GM21528 (cell line): ENCODE measurements around the gene STARD3NL.
"Not testable (repeated sequence)": the region's sequence is repeated elsewhere in the genome, so short reads cannot be mapped to it uniquely, and the experiment has no call there.

Experiments
- ATAC-seq: cut with Tn5 transposase; IDR thresholded peaks from one replicate; pipeline ENCODE4 v1.9.1; 2021; ENCODE audit warnings: mild to moderate bottlenecking, moderate library complexity; ENCODE audit not compliant: unreplicated experiment, low FRiP score

STARD3NL gene

DNA sequence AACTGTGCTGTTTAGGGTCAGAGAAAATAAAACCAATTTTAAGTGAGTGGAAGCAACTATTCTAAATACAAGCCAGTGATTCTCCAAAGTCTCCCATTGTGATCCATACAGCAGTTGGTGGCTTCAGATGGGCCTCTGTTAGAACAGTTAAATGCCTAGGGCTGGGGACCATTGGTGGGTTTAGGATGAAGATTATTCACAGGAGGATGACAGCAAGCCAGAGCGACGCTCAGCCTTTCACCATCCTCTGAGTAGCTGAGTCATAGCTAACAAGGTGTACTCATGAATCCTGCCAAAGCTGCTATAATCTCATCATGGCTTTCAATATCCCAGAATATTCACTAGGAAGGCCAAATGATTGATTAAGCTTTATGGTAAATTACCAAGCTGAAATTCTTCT lies 39.6 kb downstream of the STARD3NL start:
- ATAC-seq, result no peak

DNA sequence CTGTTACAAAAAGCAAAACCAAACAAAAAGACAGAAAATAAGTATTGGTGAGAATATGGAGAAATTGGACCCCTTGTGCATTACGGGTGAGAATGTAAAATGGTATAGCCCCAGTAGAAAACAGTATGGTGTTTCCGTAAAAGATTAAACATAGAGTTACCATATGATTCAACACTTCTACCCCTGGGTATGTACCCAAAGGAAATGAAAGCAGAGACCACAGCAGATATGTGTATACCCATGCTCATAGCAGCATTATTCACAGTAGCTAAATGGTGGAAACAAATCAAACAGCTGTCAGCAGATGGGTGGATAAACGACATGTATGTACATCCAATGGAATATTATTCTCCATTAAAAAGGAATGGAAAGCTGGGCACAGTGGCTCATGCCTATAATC lies 42.4 kb downstream of the STARD3NL start:
- no peak for ATAC-seq

GRCh38 chr7:38222481-38223096 lies 44.5 kb downstream of the STARD3NL start:
- ATAC-seq, result no peak

DNA sequence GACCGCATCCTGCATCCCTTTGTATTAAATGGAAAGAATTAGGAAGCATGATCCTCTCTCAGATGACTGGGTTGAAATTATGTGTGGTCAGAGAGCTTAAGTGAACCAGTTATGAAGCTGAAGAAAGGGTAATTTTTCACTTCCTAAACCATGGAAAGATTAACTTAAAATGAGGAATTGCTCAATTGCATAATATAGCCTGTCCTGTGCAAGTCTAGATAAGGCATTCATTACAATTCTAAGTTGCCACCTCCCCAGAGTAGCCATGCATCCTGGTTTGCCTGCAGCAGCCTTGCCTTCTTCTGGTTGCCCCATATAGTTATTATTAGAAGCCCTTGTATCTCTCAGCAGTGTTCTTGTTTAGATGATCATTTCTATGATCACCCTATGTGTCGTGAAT lies 45.3 kb downstream of the STARD3NL start:
- no peak for ATAC-seq

- no peak for ATAC-seq
Observed at GRCh38 chr7:38224392-38224791, 46.3 kb downstream of the STARD3NL start.

DNA sequence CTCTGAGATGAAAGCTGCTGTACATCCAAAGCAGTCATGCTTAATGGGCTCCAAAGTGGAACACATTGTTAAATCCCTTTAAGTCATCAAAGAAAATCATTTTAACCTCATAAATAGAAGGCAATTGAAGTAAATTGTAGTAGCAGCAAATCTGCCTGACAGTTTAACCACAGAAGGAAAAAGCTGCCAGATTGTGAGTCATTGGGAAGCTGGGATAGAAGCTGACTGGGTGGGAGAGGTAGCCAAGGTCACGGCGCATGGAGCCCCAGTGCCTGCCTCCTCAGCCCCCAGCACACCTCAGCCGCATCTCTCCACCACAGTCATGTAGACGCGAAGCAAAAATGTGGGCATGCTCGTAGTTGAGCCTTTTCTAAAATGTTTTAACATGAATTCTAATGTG lies 51.3 kb downstream of the STARD3NL start:
- no peak for ATAC-seq

DNA sequence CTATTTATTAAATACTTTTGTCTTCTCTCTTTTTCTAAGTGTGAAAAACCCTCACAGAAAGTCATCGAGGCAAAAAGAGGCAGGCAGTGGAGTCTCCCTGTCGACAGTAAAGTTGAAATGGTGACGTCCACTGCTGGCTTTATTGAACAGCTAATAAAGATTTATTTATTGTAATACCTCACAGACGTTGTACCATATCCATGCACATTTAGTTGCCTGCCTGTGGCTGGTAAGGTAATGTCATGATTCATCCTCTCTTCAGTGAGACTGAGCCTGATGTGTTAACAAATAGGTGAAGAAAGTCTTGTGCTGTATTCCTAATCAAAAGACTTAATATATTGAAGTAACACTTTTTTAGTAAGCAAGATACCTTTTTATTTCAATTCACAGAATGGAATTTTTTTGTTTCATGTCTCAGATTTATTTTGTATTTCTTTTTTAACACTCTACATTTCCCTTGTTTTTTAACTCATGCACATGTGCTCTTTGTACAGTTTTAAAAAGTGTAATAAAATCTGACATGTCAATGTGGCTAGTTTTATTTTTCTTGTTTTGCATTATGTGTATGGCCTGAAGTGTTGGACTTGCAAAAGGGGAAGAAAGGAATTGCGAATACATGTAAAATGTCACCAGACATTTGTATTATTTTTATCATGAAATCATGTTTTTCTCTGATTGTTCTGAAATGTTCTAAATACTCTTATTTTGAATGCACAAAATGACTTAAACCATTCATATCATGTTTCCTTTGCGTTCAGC lies 52.0 kb downstream of the STARD3NL start:
- no peak for ATAC-seq

- peak; percentile 88 for ATAC-seq
Observed at GRCh38 chr7:38232502-38233366, 54.7 kb downstream of the STARD3NL start.

GRCh38 chr7:38234759-38235158 lies 56.7 kb downstream of the STARD3NL start:
- ATAC-seq, result not testable (repeated sequence)

GRCh38 chr7:38235606-38236005 lies 57.6 kb downstream of the STARD3NL start:
- no peak for ATAC-seq

DNA sequence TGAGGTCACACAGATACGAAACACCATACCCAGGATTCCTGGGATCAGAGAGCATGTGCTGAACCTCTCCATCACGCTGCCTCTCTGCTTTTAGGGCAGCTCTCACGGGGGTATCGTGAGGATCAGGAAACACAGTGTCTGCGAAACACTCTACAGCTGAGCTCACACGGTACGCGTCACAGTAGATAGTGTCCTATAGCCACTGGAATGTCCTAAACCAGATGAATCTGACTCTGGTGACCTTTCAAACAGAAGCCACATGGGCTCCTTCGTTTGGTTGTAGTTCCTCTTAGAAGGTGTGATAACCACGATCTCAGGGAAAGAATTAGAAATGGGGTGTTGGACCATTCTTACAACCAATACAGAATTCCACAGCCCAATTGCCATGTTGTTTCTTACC lies 61.1 kb downstream of the STARD3NL start:
- not testable (repeated sequence) for ATAC-seq

DNA sequence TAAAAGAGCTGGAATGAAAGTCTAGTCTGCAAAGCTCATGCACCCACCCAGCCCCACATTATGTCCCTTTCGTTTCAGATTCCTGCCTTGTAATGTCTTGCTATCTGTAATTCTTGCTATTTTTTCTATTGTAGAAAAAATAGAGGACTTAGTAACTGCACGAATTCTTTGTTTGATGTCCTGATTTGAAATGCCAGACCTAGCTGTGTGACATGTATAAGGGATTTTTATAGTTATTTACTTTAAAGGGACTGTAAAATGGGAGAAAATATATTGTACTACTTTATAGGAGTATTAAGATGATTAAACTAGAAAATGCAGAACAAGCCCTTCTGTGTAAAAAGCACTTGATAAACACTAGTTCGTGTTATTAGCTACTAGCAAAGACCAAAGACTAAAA lies 63.0 kb downstream of the STARD3NL start:
- ATAC-seq, result no peak

DNA sequence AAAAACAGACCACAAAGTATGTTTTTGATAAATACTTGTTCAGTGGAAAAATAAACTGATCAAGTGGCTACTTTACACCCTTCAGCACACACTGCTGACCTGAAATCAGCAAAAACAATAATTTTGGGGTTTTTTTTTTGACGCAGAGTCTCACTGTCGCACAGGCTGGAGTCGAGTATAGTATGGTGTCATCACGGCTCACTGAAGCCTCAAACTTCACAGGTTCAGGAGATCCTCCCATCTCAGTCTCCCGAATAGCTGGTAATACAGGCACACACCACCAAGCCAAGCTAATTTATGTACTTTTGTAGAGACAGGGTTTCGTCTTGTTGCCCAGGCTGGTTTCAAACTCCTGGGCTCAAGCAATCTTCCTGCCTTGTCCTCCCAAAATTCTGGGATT lies 64.8 kb downstream of the STARD3NL start:
- ATAC-seq, result no peak

DNA sequence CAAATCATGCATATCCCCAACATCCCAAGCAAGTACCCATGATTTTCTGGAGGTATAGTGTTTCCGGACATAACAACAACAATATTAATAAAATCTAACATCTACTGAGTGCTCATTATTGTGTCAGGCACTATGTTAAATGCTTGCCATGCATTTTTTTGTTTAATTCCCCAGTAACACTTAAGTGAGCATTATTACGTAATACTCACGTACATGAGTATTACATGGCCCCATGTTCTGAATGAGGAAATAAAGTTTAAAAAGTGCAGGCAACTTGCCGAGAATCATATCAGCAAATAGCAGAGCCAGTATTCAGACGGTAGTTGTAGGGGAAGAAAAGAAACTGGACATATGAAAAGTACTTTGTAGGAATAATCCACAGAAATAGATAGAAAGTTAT lies 65.3 kb downstream of the STARD3NL start:
- ATAC-seq, result not testable (repeated sequence)

DNA sequence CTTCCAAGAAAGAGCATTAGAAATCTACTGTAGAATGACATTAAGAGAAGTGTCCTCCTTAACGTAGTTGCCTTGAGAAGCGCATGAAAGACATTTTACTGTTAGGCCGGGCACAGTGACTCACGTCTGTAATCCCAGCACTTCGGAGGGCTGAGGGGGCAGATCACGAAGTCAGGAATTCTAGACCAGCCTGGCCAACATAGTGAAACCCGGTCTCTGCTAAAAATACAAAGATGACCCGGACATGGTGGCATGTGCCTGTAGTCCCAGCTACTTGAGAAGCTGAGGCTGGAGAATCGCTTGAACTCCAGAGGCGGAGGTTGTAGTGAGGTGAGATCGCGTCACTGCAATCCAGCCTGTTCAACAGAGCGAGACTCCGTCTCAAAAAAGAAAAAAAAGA lies 66.5 kb downstream of the STARD3NL start:
- ATAC-seq, result no peak

- ATAC-seq, result no peak
Observed at GRCh38 chr7:38245409-38245977, 67.4 kb downstream of the STARD3NL start.

DNA sequence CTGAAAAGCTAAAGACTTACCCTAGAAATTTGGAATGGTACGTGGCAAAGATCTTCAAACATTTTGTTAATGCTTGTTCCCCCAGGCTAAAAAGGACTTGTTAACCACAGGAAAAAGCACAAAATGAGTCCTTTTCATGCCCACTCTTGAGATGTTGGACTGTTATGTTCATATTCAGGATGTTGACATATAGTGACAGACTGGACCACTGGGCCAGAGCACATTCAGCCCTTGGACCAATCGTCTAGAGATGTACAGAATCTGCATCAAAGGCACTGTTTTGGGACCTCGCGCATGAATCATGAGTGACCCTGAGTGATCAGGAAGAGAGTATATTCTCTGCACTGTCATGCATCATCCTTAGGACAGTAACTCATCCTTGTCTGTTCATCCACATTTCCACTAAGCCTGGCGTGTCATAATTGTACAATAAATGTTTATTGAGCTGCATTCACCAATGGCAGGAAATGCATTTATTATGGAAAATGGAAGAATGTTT lies 70.1 kb downstream of the STARD3NL start:
- no peak for ATAC-seq

GRCh38 chr7:38249849-38250248 lies 71.8 kb downstream of the STARD3NL start:
- peak; percentile 88 for ATAC-seq

- ATAC-seq, result no peak
Observed at GRCh38 chr7:38257350-38257677, 79.3 kb downstream of the STARD3NL start.

DNA sequence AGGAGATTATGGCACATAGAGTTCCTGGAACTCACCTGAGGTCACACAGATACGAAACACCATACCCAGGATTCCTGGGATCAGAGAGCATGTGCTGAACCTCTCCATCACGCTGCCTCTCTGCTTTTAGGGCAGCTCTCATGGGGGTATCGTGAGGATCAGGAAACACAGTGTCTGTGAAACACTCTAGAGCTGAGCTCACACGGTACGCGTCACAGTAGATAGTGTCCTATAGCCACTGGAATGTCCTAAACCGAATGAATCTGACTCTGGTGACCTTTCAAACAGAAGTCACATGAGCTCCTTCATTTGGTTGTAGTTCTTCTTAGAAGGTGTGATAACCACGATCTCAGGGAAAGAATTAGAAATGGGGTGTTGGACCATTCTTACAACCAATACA lies 81.1 kb downstream of the STARD3NL start:
- ATAC-seq, result not testable (repeated sequence)

DNA sequence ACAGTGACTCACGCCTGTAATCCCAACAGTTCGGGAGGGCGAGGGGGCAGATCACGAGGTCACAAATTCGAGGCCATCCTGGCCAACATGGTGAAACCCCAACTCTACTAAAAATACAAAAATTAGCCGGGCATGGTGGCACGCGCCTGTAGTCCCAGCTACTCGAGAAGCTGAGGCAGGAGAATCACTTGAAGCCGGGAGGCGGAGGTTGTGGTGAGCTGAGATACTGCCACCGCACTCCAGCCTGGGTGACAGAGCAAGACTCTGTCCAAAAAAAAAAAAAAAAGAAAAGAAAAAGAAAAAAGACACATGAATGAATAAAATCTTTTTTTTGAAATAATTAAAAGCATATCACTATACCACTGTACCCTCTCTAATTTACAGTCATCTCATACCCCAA lies 83.6 kb downstream of the STARD3NL start:
- not testable (repeated sequence) for ATAC-seq
